Activated CD8-positive, alpha-beta T cell treated with anti-CD3 and anti-CD28 coated beads, Interleukin-2, amount 10 ng/mL, durations not matched to agents 7 days and 5 days (primary cell): ENCODE measurements around the gene CPNE4. TPM values are rescaled to one million over a fixed set of nuclear protein-coding genes. Genes with fewer than 3 reads are reported as not detected.
A peak's percentile ranks its signal among the peaks of the same experiment; 100 is the strongest.

Experiments used
- ATAC-seq: fragments of 150-1000 bp; cut with Tn5 transposase; one replicate; pipeline ENCODE4 v1.10.0; 2021; ENCODE audit warnings: moderate library complexity
- CTCF ChIA-PET: fragments of 350-600 bp; sonication (Branson Sonifier 250); formaldehyde crosslinking; loops from one replicate; lab custom pipeline; 2021; ENCODE audit warnings: antibody characterized with exemption; lab: Charles Lee
- POLR2A ChIA-PET: fragments of 350-600 bp; sonication (Branson Sonifier 250); formaldehyde crosslinking; loops from one replicate; lab custom pipeline; 2021; ENCODE audit warnings: antibody characterized with exemption; lab: Charles Lee
- DNase-seq: peaks from one replicate; pipeline ENCODE4 v3.0.0-alpha.2; 2020
- H3K27ac Mint-ChIP-seq: one replicate; pipeline ENCODE4 v1.8.0; 2021; ENCODE audit warnings: mild to moderate bottlenecking, mixed read lengths
- H3K27me3 Mint-ChIP-seq: one replicate; pipeline ENCODE4 v1.8.0; 2021; ENCODE audit warnings: low read depth, mixed read lengths
- H3K36me3 Mint-ChIP-seq: one replicate; pipeline ENCODE4 v1.8.0; 2021; ENCODE audit warnings: low read depth, mixed read lengths
- H3K4me1 Mint-ChIP-seq: one replicate; pipeline ENCODE4 v1.8.0; 2021; ENCODE audit warnings: low read depth, mixed read lengths
- H3K4me3 Mint-ChIP-seq: one replicate; pipeline ENCODE4 v1.8.0; 2021; ENCODE audit warnings: mild to moderate bottlenecking, mixed read lengths
- H3K9me3 Mint-ChIP-seq: one replicate; pipeline ENCODE4 v1.8.0; 2022; ENCODE audit warnings: mixed read lengths; ENCODE audit not compliant: insufficient read depth
- total RNA-seq, 2 experiments: library from RNA; stranded (reverse); gene quantifications; one replicate each; pipeline ENCODE4 v1.2.3, GENCODE V29; 2021

The CPNE4 gene
- total RNA-seq, 2 experiments from 2014 or later = not detected

GRCh38 chr3:131804565-131805133, 230.2 kb downstream of the CPNE4 start:
- ATAC-seq (no peak), DNase-seq (no peak)
- H3K4me1 Mint-ChIP-seq = no peaks in the 10 kb centered on the region
- H3K27ac Mint-ChIP-seq = no peak overlapping the region
- H3K36me3 Mint-ChIP-seq = no peaks in the 10 kb centered on the region
- H3K9me3 Mint-ChIP-seq = no peaks in the 10 kb centered on the region
- ChIA-PET CTCF (no interaction called here), POLR2A (no interaction called here)
- H3K27me3 Mint-ChIP-seq = peaks cover 8% of the 10 kb centered on the region
- no peak overlapping the region for H3K4me3 Mint-ChIP-seq

DNA sequence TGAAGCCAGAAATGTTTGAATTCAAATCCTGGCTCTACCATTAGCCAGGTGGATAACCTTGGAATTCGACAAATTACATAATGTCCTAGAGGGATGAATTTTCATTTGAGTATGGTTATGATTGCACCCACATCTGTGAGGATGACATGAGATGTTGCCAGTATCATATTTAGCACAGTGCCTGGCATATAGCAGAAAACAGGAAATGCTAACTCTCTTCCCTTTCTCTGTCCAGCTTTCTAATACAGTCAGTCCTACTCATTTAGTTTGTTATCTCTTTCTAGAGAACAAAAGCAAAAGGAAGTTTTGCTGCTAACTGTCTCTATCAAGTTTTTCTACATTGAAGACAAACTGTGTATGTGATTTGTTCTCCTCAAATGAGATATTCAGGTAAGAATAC, 231.7 kb downstream of the CPNE4 start:
- no peaks in the 10 kb centered on the region for H3K4me1 Mint-ChIP-seq
- H3K27ac Mint-ChIP-seq = no peak overlapping the region
- H3K36me3 Mint-ChIP-seq = no peaks in the 10 kb centered on the region
- H3K27me3 Mint-ChIP-seq = peaks cover 5% of the 10 kb centered on the region
- no peaks in the 10 kb centered on the region for H3K9me3 Mint-ChIP-seq
- no peak for ATAC-seq
- CTCF ChIA-PET = no interaction called here
- DNase-seq = no peak
- POLR2A ChIA-PET = no interaction called here
- no peak overlapping the region for H3K4me3 Mint-ChIP-seq

- no peaks in the 10 kb centered on the region for H3K36me3 Mint-ChIP-seq
- no peaks in the 10 kb centered on the region for H3K9me3 Mint-ChIP-seq
- no peak for DNase-seq
- ChIA-PET CTCF (interaction anchor here (0.9 kb wide), 1 partner anchor 227 kb away, joined by 3 read pairs; no protein-coding TSS in a partner anchor), POLR2A (no interaction called here)
- H3K4me3 Mint-ChIP-seq = no peak overlapping the region
- no peak overlapping the region for H3K27ac Mint-ChIP-seq
- no peak for ATAC-seq
- no peaks in the 10 kb centered on the region for H3K4me1 Mint-ChIP-seq
- H3K27me3 Mint-ChIP-seq = peaks cover 5% of the 10 kb centered on the region
These were observed 232.8 kb downstream of the CPNE4 start for GRCh38 chr3:131802029-131802428.

- Mint-ChIP-seq H3K4me1 (no peaks in the 10 kb centered on the region), H3K27ac (no peak overlapping the region), H3K27me3 (no peaks in the 10 kb centered on the region), H3K36me3 (no peaks in the 10 kb centered on the region), H3K9me3 (no peaks in the 10 kb centered on the region), H3K4me3 (no peak overlapping the region)
- no peak for ATAC-seq
- POLR2A ChIA-PET = no interaction called here
- no peak for DNase-seq
- CTCF ChIA-PET = no interaction called here
These were observed 233.2 kb downstream of the CPNE4 start for GRCh38 chr3:131801566-131801965.

- ChIA-PET CTCF (interaction anchor here (0.8 to 1.4 kb wide), 2 partner anchors 237 to 1038 kb away, joined by 3 to 5 read pairs; partner anchors contain the start of gene CPNE4), POLR2A (no interaction called here)
- H3K4me1 Mint-ChIP-seq = peaks cover 5% of the 10 kb centered on the region
- ATAC-seq = no peak
- DNase-seq = no peak
- H3K9me3 Mint-ChIP-seq = no peaks in the 10 kb centered on the region
- no peaks in the 10 kb centered on the region for H3K36me3 Mint-ChIP-seq
- H3K27ac Mint-ChIP-seq = no peak overlapping the region
- H3K27me3 Mint-ChIP-seq = peaks cover 7% of the 10 kb centered on the region
- H3K4me3 Mint-ChIP-seq = no peak overlapping the region
These were observed 237.0 kb downstream of the CPNE4 start for GRCh38 chr3:131797776-131798175.

DNA sequence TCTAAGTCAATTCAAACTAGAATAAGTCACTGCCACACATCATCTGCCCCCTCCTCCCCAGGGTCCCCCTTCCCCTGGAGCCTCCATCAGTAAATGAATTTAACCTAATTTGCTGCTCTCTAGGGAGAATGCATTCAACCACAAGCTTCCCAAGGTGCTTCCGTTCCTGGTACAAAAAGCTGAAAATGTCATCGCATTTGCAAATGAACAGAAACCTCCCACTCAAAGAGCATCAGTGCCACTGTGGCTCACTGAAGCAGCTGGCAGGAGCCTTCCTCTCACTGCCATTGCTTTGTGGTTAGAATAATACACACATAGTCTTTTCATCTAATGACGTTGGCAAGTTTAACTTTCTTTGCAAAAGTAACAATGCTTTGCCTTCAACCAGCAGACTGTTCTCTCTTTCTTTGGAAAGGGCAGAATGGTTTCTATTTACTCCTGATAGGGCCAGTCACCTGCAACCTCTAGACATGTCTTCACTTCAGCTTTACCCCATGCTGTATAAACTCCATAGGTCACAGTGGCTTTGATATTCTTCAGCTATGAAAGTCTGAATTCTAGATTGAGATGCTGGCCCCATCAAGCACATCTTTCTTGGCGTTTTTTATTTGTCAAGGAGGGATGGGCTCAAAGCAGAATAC, 238.1 kb downstream of the CPNE4 start:
- ChIA-PET POLR2A (no interaction called here), CTCF (interaction anchor here (0.8 to 1.8 kb wide), 3 partner anchors 237 to 822 kb away, joined by 3 to 6 read pairs (median 3); no protein-coding TSS in a partner anchor)
- Mint-ChIP-seq H3K9me3 (no peaks in the 10 kb centered on the region), H3K27me3 (peaks cover 7% of the 10 kb centered on the region), H3K27ac (no peak overlapping the region), H3K4me3 (no peak overlapping the region), H3K36me3 (no peaks in the 10 kb centered on the region), H3K4me1 (peaks cover 5% of the 10 kb centered on the region)
- DNase-seq = no peak
- ATAC-seq = no peak

DNA sequence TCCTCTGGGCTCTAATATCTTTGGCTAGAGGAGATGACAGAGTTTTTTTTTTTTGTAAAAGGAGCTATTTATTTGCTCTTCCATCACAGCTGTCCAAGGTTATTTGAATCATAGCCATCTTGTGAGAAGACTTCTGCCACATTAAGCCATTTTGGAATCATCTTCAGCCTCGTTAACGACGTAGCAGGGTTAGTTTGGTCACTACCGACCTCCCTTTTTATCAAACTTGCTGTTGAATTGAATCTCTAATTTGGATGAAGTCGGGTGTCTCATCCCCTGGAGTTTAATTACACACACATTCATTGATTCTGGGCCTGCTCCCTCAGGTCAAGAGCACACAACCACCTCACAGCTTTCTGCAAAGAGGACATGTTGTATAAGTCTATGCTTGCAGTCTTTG, 238.7 kb downstream of the CPNE4 start:
- DNase-seq (no peak), ATAC-seq (no peak)
- ChIA-PET CTCF (interaction anchor here (0.8 to 3.5 kb wide), 4 partner anchors 234 to 823 kb away, joined by 3 to 21 read pairs (median 4); no protein-coding TSS in a partner anchor), POLR2A (no interaction called here)
- Mint-ChIP-seq H3K27ac (no peak overlapping the region), H3K4me3 (no peak overlapping the region), H3K27me3 (peaks cover 11% of the 10 kb centered on the region), H3K36me3 (no peaks in the 10 kb centered on the region), H3K4me1 (peaks cover 5% of the 10 kb centered on the region), H3K9me3 (no peaks in the 10 kb centered on the region)

- CTCF ChIA-PET = interaction anchor here (0.8 to 3.5 kb wide), 6 partner anchors 21 to 823 kb away, joined by 3 to 21 read pairs (median 4); no protein-coding TSS in a partner anchor
- Mint-ChIP-seq H3K4me1 (peaks cover 5% of the 10 kb centered on the region), H3K27me3 (peaks cover 12% of the 10 kb centered on the region), H3K36me3 (no peaks in the 10 kb centered on the region), H3K4me3 (no peak overlapping the region), H3K9me3 (no peaks in the 10 kb centered on the region), H3K27ac (no peak overlapping the region)
- DNase-seq (no peak), ATAC-seq (no peak)
- POLR2A ChIA-PET = no interaction called here
These were observed 239.3 kb downstream of the CPNE4 start for GRCh38 chr3:131795390-131796090.

DNA sequence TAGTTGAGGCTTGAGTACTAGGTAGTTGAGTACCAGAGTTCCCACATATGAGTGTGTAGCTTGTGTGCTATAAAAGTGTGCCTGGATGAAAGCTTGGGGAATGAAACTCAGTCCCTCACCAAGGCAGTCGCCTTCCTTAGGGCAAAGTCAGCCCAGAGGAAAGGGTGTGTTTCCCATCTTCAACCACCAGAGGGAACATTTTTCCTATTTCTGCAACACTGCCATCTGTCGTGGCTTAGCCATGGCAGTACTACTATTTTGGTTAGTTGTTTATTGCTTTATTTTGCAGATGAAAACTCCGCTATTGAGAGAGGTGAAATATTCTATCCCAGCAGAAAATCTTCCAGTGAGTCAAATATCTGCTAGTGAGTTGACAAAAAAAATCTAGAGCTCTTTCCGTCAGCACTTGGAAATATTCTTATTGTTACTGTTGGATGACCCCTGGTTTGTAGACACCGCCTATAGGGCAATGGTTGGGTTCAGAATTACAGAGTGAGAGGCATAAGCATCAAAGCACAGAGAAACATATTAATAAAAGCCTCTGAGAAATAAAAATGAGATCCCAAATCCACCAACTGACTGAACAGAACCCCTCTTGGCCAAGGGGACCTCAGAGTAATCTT, 239.9 kb downstream of the CPNE4 start:
- no peak overlapping the region for H3K4me3 Mint-ChIP-seq

DNA sequence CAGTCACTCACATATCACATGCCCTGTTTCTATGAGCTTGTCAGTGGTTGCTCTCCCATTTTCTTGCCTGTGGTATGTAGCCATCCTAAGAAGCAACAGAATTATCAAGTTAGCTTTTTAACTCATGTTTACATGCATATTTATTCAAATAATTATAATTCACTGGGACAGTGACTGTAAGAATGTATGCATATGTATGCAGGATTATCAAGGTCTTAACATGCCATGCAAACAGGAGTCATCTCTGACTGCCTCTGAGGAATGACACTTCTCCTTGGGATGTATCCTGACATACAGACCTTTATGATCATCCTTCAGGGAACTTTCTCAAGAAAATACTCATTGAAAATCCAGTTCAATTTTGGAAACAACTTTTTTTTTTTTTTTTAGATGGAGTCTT, 240.9 kb downstream of the CPNE4 start:
- Mint-ChIP-seq H3K4me3 (no peak overlapping the region), H3K9me3 (no peaks in the 10 kb centered on the region), H3K36me3 (no peaks in the 10 kb centered on the region), H3K4me1 (peaks cover 5% of the 10 kb centered on the region), H3K27ac (no peak overlapping the region), H3K27me3 (peaks cover 14% of the 10 kb centered on the region)
- ChIA-PET POLR2A (no interaction called here), CTCF (interaction anchor here (1.0 to 3.5 kb wide), 3 partner anchors 236 to 763 kb away, joined by 3 to 21 read pairs (median 3); no protein-coding TSS in a partner anchor)
- ATAC-seq (no peak), DNase-seq (no peak)

More for the DNA sequence above, 239.9 kb downstream of the CPNE4 start:
- peaks cover 5% of the 10 kb centered on the region for H3K4me1 Mint-ChIP-seq
- H3K9me3 Mint-ChIP-seq = no peaks in the 10 kb centered on the region
- POLR2A ChIA-PET = no interaction called here
- no peak overlapping the region for H3K27ac Mint-ChIP-seq
- peaks cover 14% of the 10 kb centered on the region for H3K27me3 Mint-ChIP-seq
- DNase-seq (peak; percentile 41), ATAC-seq (peak; percentile 68)
- CTCF ChIA-PET = interaction anchor here (1.0 to 3.5 kb wide), 6 partner anchors 9 to 764 kb away, joined by 3 to 21 read pairs (median 4); no protein-coding TSS in a partner anchor
- H3K36me3 Mint-ChIP-seq = no peaks in the 10 kb centered on the region

GRCh38 chr3:131789188-131789587, 245.6 kb downstream of the CPNE4 start:
- Mint-ChIP-seq H3K4me3 (no peak overlapping the region), H3K27ac (no peak overlapping the region), H3K27me3 (peaks cover 8% of the 10 kb centered on the region), H3K9me3 (no peaks in the 10 kb centered on the region), H3K36me3 (no peaks in the 10 kb centered on the region), H3K4me1 (no peaks in the 10 kb centered on the region)
- ChIA-PET POLR2A (no interaction called here), CTCF (no interaction called here)
- DNase-seq (no peak), ATAC-seq (no peak)
